KG1 (cell line): ENCODE data around the gene C1orf226.
"Not testable (repeated sequence)": the region's sequence is repeated elsewhere in the genome, so short reads cannot be mapped to it uniquely, and the experiment has no call there.

Experiments used
- DNase-seq: peaks from one replicate; lab custom pipeline; 2025; lab: John Stamatoyannopoulos, UW

C1orf226 gene

DNA sequence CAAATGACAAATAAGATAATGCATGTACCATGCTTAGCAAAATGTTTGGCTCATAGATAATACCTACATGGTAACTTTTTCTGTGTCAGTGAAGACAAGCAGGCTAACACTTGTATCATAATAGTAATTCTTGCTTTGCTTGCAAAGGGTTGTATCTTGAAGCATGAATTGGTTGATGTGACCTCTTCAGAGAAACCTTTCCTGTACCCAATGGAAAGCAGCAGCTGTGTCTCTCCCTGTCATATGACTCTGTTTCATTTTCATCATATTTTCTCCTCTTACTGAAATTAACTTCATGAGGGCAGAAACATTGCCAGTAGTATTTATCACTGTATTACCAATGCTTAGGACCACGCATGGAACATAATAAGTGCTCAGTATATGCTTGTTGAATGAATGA lies 26.0 kb downstream of the C1orf226 start:
- no peak for DNase-seq

DNA sequence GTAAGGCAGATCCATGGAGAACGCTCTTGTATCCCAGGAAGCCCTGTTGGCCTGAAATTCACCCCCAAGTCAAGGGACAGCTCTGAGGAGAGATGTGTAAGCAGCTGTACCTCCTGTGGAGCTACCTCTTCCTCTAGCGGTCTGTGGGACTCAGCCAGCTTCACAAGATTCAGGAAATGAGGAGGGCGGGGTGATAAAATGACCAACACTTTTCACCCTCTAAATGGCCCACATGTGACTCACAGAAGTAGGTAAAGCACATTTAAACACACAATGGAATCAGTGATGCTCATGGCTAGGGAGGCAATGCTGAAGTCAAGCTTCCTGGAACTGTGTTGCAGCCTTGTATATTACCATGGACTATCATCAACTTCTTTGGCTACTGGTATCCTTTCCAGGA lies 30.5 kb downstream of the C1orf226 start, which contains the start of gene SH2D1B:
TSS of gene SH2D1B (minus strand) at position 135 of the 400 bp plus-strand sequence. CDS start at position 15, 120 bp downstream.
- DNase-seq, result no peak

- no peak for DNase-seq
Observed at GRCh38 chr1:162416215-162416614, 34.7 kb downstream of the C1orf226 start.

DNA sequence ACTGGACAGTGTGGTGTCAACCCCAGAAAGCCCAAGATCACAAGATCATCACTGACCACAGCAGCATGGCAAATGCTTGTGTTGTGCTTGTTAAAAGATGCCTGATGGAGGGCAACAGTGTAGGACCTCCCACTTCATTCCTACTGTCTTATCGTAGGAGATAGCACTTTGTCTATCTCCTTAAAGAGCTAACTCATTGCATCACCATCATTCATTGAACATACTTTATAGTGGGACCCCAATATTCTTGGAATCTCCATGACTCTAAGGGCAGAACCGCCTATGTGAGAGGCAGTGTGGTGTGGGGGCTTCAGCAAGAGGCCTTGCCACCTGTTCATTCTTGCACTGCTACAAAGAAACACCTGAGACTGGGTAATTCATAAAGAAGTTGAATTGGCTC lies 35.4 kb downstream of the C1orf226 start:
- DNase-seq, result no peak

DNA sequence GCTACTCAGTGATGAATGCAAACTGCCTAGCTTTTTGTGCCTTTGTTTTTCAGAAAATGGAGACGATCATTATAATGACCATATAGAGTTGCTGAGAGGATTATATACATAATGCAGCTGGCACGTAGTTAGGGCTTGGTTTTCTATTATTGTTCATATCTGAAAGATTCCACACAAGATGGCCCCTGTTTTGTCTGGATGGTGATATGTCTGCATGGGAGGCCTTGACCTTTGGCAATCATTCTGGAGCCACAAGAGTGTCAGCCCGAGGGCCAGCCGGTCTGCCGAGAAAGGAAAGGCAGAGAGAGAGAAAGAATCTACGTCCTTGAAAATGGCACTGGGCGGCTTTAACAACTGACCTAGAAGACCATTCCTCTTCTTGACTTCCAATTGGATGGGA lies 36.1 kb downstream of the C1orf226 start:
- DNase-seq, result no peak

GRCh38 chr1:162418584-162418983 lies 37.1 kb downstream of the C1orf226 start:
- not testable (repeated sequence) for DNase-seq

GRCh38 chr1:162419450-162419931 lies 38.0 kb downstream of the C1orf226 start:
- not testable (repeated sequence) for DNase-seq

DNA sequence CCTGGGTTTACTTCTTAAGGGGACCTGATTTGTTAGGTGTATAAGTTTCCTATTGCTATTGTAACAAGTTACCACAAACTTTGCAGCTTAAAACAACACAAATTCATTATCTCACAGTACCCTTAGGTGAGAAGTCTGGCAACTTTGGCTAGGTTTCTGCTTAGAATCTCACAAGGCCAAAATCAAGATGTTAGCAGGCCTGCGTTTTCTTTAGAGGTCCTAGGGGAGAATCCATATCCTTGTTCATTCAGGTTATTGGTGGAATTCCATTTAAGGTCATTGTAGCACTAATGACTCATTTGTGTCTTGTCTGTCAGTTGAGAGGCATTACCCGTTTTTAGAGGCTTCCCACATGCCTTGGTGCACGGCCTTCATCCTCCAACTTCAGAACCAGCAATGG lies 38.6 kb downstream of the C1orf226 start:
- DNase-seq, result no peak

DNA sequence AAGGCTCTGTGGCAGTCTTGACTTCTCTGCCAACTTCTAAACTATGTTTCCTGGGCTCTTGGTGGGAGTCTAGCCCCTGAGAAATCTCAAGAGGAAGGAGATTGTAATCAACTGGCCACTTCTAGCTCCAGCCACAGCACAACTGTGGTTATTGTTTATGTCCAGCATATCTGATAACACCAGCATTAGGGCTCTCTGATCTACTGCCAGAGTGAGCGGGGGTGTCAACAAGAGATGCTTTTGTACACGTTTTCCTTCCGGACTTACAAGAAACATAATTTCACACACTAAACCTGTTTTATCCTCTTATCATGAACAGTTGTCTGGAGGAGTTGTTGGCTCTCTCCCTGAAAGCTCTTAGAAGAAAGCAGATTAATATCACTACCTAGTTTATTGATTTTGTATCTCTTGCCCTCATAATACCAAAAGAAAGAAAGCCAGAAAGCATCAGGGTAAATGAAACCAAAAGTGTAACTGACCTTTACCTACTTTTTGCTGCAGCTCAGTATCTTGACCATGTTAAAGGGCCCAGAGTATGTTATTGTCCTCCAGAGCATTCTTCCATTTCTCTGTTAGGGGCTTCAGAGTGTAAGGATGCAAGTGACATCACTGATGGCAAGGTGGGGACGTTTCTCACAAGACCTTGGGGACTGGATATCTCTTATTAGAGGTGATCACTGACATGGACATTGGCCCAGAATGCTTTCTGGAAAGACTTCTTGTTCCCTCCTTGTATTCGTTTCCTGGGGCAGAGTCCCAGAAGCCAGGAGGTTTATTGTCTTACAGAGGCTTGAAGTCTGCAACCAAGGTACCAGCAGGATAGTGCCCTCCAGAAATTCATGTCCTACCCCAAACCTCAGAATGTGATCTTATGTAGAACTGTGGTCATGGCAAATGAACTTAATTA lies 40.0 kb downstream of the C1orf226 start:
- no peak for DNase-seq

- peak; percentile 47 for DNase-seq
Observed at GRCh38 chr1:162422662-162423375, 41.3 kb downstream of the C1orf226 start.

GRCh38 chr1:162430583-162430982 lies 49.1 kb downstream of the C1orf226 start:
- DNase-seq, result no peak

DNA sequence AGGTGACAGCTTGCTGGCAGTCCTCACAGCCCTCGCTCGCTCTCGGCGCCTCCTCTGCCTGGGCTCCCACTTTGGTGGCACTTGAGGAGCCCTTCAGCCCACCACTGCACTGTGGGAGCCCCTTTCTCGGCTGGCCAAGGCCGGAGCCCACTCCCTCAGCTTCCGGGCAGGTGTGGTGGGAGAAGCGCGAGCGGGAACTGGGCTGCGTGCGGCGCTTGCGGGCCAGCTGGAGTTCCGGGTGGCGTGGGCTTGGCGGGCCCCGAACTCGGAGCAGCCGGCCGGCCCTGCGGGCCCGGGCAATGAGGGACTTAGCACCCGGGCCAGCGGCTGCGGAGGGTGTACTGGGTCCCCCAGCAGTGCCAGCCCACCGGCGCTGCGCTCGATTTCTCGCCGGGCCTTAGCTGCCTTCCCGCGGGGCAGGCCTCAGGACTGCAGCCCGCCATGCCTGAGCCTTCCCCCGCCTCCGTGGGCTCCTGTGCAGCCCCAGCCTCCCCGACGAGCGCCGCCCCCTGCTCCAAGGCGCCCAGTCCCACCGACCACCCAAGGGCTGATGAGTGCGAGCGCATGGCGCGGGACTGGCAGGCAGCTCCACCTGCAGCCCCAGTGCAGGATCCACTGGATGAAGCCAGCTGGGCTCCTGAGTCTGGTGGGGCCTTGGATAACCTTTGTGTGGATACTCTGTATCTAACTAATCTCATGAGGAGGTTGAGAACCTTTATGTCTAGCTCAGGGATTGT lies 51.6 kb downstream of the C1orf226 start:
- not testable (repeated sequence) for DNase-seq
